Fibroblast of gingiva (primary cell): ENCODE measurements around the gene SUGCT.

Source experiments
- DNase-seq: peaks from one replicate; pipeline ENCODE4 v3.0.0-alpha.2; 2011; ENCODE audit warnings: low read depth

SUGCT gene

GRCh38 chr7:40676221-40676620, 541.4 kb downstream of the SUGCT start:
- no peak for DNase-seq

GRCh38 chr7:40680657-40681056, 545.9 kb downstream of the SUGCT start:
- DNase-seq = no peak

GRCh38 chr7:40682696-40683095, 547.9 kb downstream of the SUGCT start:
- peak; percentile 70 for DNase-seq

GRCh38 chr7:40694026-40694809, 559.4 kb downstream of the SUGCT start:
- no peak for DNase-seq

GRCh38 chr7:40694991-40695390, 560.2 kb downstream of the SUGCT start:
- DNase-seq = no peak

GRCh38 chr7:40697653-40698052, 562.8 kb downstream of the SUGCT start:
- DNase-seq = no peak

GRCh38 chr7:40698214-40698920, 563.6 kb downstream of the SUGCT start:
- no peak for DNase-seq

GRCh38 chr7:40698921-40699260, 564.1 kb downstream of the SUGCT start:
- no peak for DNase-seq

GRCh38 chr7:40700653-40701421, 566.0 kb downstream of the SUGCT start:
- peak; percentile 68 for DNase-seq

- DNase-seq = no peak
Observed at GRCh38 chr7:40701836-40702551, 567.2 kb downstream of the SUGCT start.

GRCh38 chr7:40704172-40704571, 569.4 kb downstream of the SUGCT start:
- no peak for DNase-seq

- no peak for DNase-seq
Observed at GRCh38 chr7:40706829-40707228, 572.0 kb downstream of the SUGCT start.

- no peak for DNase-seq
Observed at GRCh38 chr7:40709062-40709964, 574.5 kb downstream of the SUGCT start.

GRCh38 chr7:40711706-40712105, 576.9 kb downstream of the SUGCT start:
- no peak for DNase-seq

GRCh38 chr7:40714363-40715052, 579.7 kb downstream of the SUGCT start:
- DNase-seq = peak; percentile 46

- peak; percentile 24 for DNase-seq
Observed at GRCh38 chr7:40715053-40715430, 580.2 kb downstream of the SUGCT start.

- DNase-seq = peak; percentile 26
Observed at GRCh38 chr7:40716052-40716451, 581.2 kb downstream of the SUGCT start.

GRCh38 chr7:40717242-40717641, 582.4 kb downstream of the SUGCT start:
- DNase-seq = peak; percentile 77

GRCh38 chr7:40720416-40720815, 585.6 kb downstream of the SUGCT start:
- no peak for DNase-seq

- no peak for DNase-seq
Observed at GRCh38 chr7:40721342-40721949, 586.6 kb downstream of the SUGCT start.
